Activated B cell treated with CpG ODN at 0.5 μM for 24 hours (primary cell): ENCODE measurements around the gene FUCA2. TPM values are rescaled to one million over a fixed set of nuclear protein-coding genes. Genes with fewer than 3 reads are reported as not detected.

Experiments
- ATAC-seq: fragments of 200-7000 bp; cut with Tn5 transposase; one replicate; pipeline ENCODE4 v1.10.0; 2021; ENCODE audit warnings: low read depth, mild to moderate bottlenecking, moderate library complexity
- CTCF ChIA-PET: fragments of 350-600 bp; sonication (Branson Sonifier 250); formaldehyde crosslinking; loops from one replicate; lab custom pipeline; 2021; ENCODE audit warnings: antibody characterized with exemption; lab: Charles Lee
- POLR2A ChIA-PET: fragments of 350-600 bp; sonication (Branson Sonifier 250); formaldehyde crosslinking; loops from one replicate; lab custom pipeline; 2021; ENCODE audit warnings: antibody characterized with exemption; lab: Charles Lee
- DNase-seq: peaks from one replicate; pipeline ENCODE4 v3.0.0; 2022
- H3K27ac Mint-ChIP-seq: one replicate; pipeline ENCODE4 v1.8.0; 2020; ENCODE audit warnings: mixed read lengths
- H3K27me3 Mint-ChIP-seq: one replicate; pipeline ENCODE4 v1.8.0; 2021; ENCODE audit warnings: mixed read lengths
- H3K36me3 Mint-ChIP-seq: one replicate; pipeline ENCODE4 v1.8.0; 2021; ENCODE audit warnings: low read depth, mixed read lengths
- H3K4me1 Mint-ChIP-seq: one replicate; pipeline ENCODE4 v1.8.0; 2021; ENCODE audit warnings: mixed read lengths
- H3K4me3 Mint-ChIP-seq: one replicate; pipeline ENCODE4 v1.8.0; 2020; ENCODE audit warnings: mild to moderate bottlenecking, mixed read lengths
- H3K9me3 Mint-ChIP-seq: one replicate; pipeline ENCODE4 v1.8.0; 2020; ENCODE audit warnings: mixed read lengths
- intact Hi-C: fragments of 100-400 bp; cut with micrococcal nuclease; formaldehyde crosslinking; loops from one replicate; pipeline ENCODE4 v1.15.1; 2024
- total RNA-seq: library from RNA; stranded (reverse); gene quantifications from 2 replicates; pipeline ENCODE4 v1.2.3, GENCODE V29; 2022
- TF ChIP-seq, protein P1 (sequence below): fragments of 200-600 bp; IDR thresholded peaks from one replicate; pipeline ENCODE4 v1.8.0; 2022; ENCODE audit warnings: antibody characterized with exemption, mild to moderate bottlenecking

FUCA2 gene
- total RNA-seq, 1 donor from 2014 or later: 8.7 TPM

GRCh38 chr6:143542888-143543287, 31.4 kb upstream of the FUCA2 start:
- POLR2A ChIA-PET: no interaction called here
- no peaks in the 10 kb centered on the region for H3K36me3 Mint-ChIP-seq
- TF ChIP-seq, protein P1, sequence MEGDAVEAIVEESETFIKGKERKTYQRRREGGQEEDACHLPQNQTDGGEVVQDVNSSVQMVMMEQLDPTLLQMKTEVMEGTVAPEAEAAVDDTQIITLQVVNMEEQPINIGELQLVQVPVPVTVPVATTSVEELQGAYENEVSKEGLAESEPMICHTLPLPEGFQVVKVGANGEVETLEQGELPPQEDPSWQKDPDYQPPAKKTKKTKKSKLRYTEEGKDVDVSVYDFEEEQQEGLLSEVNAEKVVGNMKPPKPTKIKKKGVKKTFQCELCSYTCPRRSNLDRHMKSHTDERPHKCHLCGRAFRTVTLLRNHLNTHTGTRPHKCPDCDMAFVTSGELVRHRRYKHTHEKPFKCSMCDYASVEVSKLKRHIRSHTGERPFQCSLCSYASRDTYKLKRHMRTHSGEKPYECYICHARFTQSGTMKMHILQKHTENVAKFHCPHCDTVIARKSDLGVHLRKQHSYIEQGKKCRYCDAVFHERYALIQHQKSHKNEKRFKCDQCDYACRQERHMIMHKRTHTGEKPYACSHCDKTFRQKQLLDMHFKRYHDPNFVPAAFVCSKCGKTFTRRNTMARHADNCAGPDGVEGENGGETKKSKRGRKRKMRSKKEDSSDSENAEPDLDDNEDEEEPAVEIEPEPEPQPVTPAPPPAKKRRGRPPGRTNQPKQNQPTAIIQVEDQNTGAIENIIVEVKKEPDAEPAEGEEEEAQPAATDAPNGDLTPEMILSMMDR: no peak
- intact Hi-C loops: no loop called here
- DNase-seq (no peak), ATAC-seq (no peak)
- peaks cover 18% of the 10 kb centered on the region for H3K4me1 Mint-ChIP-seq
- no peak overlapping the region for H3K4me3 Mint-ChIP-seq
- no peaks in the 10 kb centered on the region for H3K27me3 Mint-ChIP-seq
- CTCF ChIA-PET: no interaction called here
- no peaks in the 10 kb centered on the region for H3K9me3 Mint-ChIP-seq
- no peak overlapping the region for H3K27ac Mint-ChIP-seq

DNA sequence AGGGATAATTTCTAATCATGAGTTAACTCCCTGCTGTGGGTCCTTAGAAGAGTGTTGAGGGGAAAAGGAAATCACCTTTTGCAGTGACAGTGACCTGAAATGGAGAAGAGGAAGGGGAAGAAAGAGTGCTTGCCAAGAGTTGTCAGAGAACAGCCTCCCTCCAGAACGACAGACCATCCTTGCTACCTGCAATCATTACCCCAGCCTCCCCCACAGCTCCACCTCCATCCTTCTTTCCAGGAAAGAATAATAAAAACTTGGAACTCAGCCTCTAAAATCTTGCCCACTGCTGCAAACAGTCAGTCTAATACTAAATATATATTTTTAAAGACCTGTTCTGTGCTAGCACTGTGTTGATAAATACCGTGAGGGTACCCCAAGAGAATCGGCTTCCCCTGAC, 28.7 kb upstream of the FUCA2 start:
- ATAC-seq: no peak
- Mint-ChIP-seq H3K27ac (no peak overlapping the region), H3K4me3 (no peak overlapping the region), H3K4me1 (peaks cover 31% of the 10 kb centered on the region), H3K27me3 (no peaks in the 10 kb centered on the region), H3K36me3 (no peaks in the 10 kb centered on the region), H3K9me3 (no peaks in the 10 kb centered on the region)
- ChIA-PET POLR2A (no interaction called here), CTCF (interaction anchor here (1.4 kb wide), 1 partner anchor 29 kb away, joined by 4 read pairs; the partner anchor contains the start of gene FUCA2)
- TF ChIP-seq, protein P1: no peak
- intact Hi-C loops: no loop called here
- DNase-seq: no peak

GRCh38 chr6:143539734-143540133, 28.2 kb upstream of the FUCA2 start:
- ATAC-seq: no peak
- H3K27ac Mint-ChIP-seq: no peak overlapping the region
- no peaks in the 10 kb centered on the region for H3K27me3 Mint-ChIP-seq
- intact Hi-C loops: no loop called here
- DNase-seq: no peak
- H3K4me1 Mint-ChIP-seq: peaks cover 36% of the 10 kb centered on the region
- no peaks in the 10 kb centered on the region for H3K9me3 Mint-ChIP-seq
- no peak overlapping the region for H3K4me3 Mint-ChIP-seq
- CTCF ChIA-PET: no interaction called here
- TF ChIP-seq, protein P1: no peak
- H3K36me3 Mint-ChIP-seq: no peaks in the 10 kb centered on the region
- POLR2A ChIA-PET: no interaction called here

DNA sequence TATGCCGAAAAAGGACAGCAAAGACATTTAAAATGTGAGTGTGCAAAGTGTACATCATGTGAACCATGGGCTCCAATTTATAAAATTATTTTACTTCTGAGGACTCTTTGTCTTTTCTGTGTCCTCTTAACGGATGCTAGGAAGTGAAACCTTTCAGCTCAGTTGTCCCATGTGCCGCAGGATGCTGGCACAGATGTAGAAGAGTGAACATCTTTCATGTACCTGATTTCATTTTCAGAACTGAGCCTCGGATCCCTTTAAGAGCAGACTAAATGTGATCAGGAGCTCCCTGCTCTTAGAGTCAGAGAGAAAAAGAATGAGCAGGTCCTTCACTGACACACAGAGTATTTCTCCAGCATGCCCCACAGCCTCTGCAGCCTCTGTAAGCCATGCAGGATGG, 27.6 kb upstream of the FUCA2 start:
- no peak for ATAC-seq
- CTCF ChIA-PET: interaction anchor here (0.7 to 1.4 kb wide), 2 partner anchors 26 to 88 kb away, joined by 3 to 5 read pairs; partner anchors contain the start of genes ADAT2 and PEX3
- no peaks in the 10 kb centered on the region for H3K27me3 Mint-ChIP-seq
- no peaks in the 10 kb centered on the region for H3K36me3 Mint-ChIP-seq
- H3K9me3 Mint-ChIP-seq: no peaks in the 10 kb centered on the region
- no peak overlapping the region for H3K27ac Mint-ChIP-seq
- no peak overlapping the region for H3K4me3 Mint-ChIP-seq
- TF ChIP-seq, protein P1: no peak
- intact Hi-C loops: no loop called here
- DNase-seq: no peak
- POLR2A ChIA-PET: interaction anchor here (1.7 kb wide), 1 partner anchor 28 kb away, joined by 4 read pairs; the partner anchor contains the start of gene FUCA2
- peaks cover 40% of the 10 kb centered on the region for H3K4me1 Mint-ChIP-seq

DNA sequence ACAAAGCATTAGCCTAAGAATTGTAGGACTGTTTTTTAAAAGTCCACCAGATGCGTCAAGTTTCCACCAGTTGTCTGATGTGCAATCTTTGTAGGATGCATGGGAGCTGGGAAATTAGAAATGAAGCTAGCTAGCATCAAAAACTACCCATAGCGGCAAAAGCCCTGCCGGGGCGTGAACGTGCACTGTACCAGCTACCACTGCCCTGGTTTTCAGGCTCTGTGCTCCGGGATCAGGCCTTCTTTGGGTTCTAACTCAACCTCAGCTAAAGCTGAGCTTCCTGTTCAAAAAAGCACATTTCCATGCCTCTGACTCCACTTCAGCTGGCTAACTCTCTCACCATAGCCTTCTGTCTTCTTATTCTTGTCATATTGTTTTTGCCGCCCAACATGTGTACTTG, 26.9 kb upstream of the FUCA2 start:
- POLR2A ChIA-PET: interaction anchor here (0.6 to 1.7 kb wide), 2 partner anchors 27 to 477 kb away, joined by 4 read pairs; partner anchors contain the start of gene FUCA2
- CTCF ChIA-PET: interaction anchor here (0.7 to 1.4 kb wide), 2 partner anchors 25 to 88 kb away, joined by 3 to 5 read pairs; partner anchors contain the start of genes ADAT2 and PEX3
- H3K27ac Mint-ChIP-seq: no peak overlapping the region
- H3K36me3 Mint-ChIP-seq: no peaks in the 10 kb centered on the region
- no peak for ATAC-seq
- TF ChIP-seq, protein P1: no peak
- intact Hi-C loops: no loop called here
- H3K4me1 Mint-ChIP-seq: peaks cover 35% of the 10 kb centered on the region
- H3K27me3 Mint-ChIP-seq: no peaks in the 10 kb centered on the region
- H3K9me3 Mint-ChIP-seq: no peaks in the 10 kb centered on the region
- DNase-seq: no peak
- peak overlapping the region; percentile 81 for H3K4me3 Mint-ChIP-seq
